Measurements from ENCODE around the gene MS4A3.

DNA sequence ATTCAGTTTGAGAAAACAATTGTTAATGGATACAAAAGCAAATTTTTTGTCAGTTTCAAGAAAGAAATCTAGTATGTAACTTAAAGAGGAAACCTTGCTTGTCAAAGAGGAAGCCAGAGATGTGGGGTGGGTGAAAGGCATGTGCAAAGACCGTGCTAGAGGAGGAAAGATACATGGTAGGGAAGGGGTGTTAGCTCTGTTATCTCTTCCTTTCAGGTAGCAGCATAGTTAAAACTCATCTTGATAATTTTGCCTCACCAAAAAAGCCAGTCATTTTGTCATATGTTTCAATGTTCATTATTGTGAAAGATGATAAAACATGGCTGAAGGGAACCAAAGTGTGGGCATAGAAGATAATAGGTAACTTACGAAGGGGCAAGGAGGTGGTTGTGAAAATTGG, 29.4 kb downstream of the MS4A3 start:
- TF ChIP-seq, protein P1, sequence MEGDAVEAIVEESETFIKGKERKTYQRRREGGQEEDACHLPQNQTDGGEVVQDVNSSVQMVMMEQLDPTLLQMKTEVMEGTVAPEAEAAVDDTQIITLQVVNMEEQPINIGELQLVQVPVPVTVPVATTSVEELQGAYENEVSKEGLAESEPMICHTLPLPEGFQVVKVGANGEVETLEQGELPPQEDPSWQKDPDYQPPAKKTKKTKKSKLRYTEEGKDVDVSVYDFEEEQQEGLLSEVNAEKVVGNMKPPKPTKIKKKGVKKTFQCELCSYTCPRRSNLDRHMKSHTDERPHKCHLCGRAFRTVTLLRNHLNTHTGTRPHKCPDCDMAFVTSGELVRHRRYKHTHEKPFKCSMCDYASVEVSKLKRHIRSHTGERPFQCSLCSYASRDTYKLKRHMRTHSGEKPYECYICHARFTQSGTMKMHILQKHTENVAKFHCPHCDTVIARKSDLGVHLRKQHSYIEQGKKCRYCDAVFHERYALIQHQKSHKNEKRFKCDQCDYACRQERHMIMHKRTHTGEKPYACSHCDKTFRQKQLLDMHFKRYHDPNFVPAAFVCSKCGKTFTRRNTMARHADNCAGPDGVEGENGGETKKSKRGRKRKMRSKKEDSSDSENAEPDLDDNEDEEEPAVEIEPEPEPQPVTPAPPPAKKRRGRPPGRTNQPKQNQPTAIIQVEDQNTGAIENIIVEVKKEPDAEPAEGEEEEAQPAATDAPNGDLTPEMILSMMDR (conservative IDR thresholded peaks at IDR 0.05; ENCODE audit: low read depth, low read length), result no peak
- no peak for TF ChIP-seq EZH2 (IDR thresholded peaks at IDR 0.05; ENCODE audit: low read length, unreplicated experiment)
- TF ChIP-seq EZH2phosphoT487 (IDR thresholded peaks at IDR 0.05; ENCODE audit: borderline replicate concordance, low read length), result no peak
